Fibroblast of villous mesenchyme (primary cell): ENCODE data around the gene CDK19. TPM values are rescaled to one million over a fixed set of nuclear protein-coding genes. Genes with fewer than 3 reads are reported as not detected.

Experiments
- DNase-seq: peaks from one replicate; pipeline ENCODE4 v3.0.0-alpha.2; 2010; ENCODE audit warnings: low read depth
- H3K4me3 ChIP-seq: 2 replicates; pipeline ENCODE4 v1.5.1; 2011; ENCODE audit warnings: low read depth, mild to moderate bottlenecking, low read length
- CTCF ChIP-seq: IDR thresholded peaks from 2 replicates; pipeline ENCODE4 v1.5.1; 2012; ENCODE audit warnings: low read depth, mild to moderate bottlenecking, low read length; ENCODE audit not compliant: insufficient read depth
- total RNA-seq: library from RNA; depleted of rRNA; stranded (reverse); fragments of >200 nt; gene quantifications from 2 replicates; pipeline ENCODE4 v1.2.3, GENCODE V29; 2012

CDK19 gene
- total RNA-seq, 1 donor, result 9.9 TPM

- TF ChIP-seq CTCF, result no peak
- DNase-seq, result no peak
- H3K4me3 ChIP-seq, result no peak overlapping the region
Observed at GRCh38 chr6:110566346-110567125, 248.7 kb downstream of the CDK19 start.

DNA sequence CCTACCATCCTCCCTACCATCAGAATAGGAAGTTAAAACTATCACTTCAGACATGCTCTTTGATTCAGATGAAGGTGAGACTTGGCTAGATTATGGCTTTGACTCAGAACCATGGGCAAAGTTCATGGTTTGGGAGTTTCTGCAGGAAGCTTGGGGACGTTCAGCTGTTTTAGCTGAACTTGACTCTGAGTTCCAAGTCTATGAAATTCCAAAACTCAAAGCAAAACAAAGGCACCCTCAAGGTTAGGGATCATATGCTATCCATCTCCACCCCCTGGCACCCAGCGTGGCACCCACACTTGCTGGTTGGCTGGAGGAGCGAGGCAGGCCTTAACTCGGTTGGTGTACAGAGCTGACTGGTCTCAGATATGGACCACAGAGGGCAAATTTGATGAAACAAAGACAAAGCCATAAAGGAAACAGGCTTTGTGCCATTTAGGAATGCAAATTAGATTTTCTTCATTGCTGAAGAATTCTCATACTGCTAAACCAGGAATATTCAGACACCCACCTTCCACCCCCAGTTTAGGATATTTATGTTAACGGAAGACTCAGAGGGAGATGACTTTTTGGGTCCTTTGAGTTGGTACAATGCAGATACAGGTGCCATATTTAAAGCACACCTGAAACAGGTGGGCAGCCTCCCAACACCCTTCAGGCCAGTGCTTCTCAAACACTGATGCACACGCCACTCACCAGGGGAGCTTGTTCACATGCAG, 250.4 kb downstream of the CDK19 start:
- no peak for DNase-seq
- H3K4me3 ChIP-seq, result no peak overlapping the region
- TF ChIP-seq CTCF, result no peak

- no peak for DNase-seq
- TF ChIP-seq CTCF, result no peak
- H3K4me3 ChIP-seq, result no peak overlapping the region
Observed at GRCh38 chr6:110563711-110564110, 251.6 kb downstream of the CDK19 start.

GRCh38 chr6:110562316-110562915, 252.9 kb downstream of the CDK19 start:
- TF ChIP-seq CTCF, result no peak
- no peak overlapping the region for H3K4me3 ChIP-seq
- DNase-seq, result no peak

- DNase-seq, result no peak
- H3K4me3 ChIP-seq, result no peak overlapping the region
- no peak for TF ChIP-seq CTCF
Observed at GRCh38 chr6:110561696-110562095, 253.6 kb downstream of the CDK19 start.

- H3K4me3 ChIP-seq, result no peak overlapping the region
- no peak for TF ChIP-seq CTCF
Observed at GRCh38 chr6:110561008-110561396, 254.3 kb downstream of the CDK19 start.

More at GRCh38 chr6:110561008-110561396, 254.3 kb downstream of the CDK19 start:
- no peak for DNase-seq
